Mucosa of gallbladder (tissue), 1 donor: ENCODE results near the gene USP15. TPM values are rescaled to one million over a fixed set of nuclear protein-coding genes. Genes with fewer than 3 reads are reported as not detected.

Experiments
- DNase-seq: peaks from one replicate; pipeline ENCODE4 v3.0.0-alpha.2; 2020; ENCODE audit warnings: low spot score
- total RNA-seq: library from RNA; stranded (reverse); gene quantifications from one replicate; pipeline ENCODE4 v1.2.1, GENCODE V29; 2021
- donor health status: DM: no; HTN: no; CAD: no.

The USP15 gene
- total RNA-seq = 35.7 TPM

DNA sequence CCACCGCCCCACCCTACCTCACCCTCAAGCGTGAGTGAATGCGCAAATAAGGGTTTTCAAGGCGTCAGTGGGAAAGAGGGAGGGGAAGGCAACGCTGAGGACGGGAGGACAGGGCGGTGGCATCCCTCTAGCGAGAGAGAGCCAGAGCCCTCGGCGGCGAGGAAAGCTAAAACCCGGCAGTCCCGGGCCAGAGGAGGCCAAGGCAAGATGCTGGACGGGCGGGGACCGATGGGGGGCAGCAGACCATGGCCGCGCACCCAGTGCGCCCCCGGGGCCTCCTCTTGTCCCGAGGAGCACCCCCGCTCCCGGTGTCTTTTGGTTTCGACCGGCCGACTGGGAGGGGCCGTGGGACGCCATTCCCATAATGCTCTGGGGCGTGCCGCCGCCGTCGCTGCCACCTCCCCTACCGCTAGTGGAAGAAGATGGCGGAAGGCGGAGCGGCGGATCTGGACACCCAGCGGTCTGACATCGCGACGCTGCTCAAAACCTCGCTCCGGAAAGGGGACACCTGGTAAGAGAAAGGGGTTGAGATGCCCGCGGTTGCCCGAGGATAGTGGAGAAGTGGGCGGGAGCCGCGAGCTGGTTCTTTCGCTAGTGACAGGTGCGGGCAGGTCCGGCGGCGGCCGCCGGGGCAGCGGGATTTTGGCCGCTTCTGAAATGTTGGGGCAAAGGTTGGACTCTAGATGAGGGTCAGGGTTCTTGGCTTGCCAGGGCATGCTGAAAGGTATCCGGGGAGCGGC lies at the start of gene USP15:
Gene USP15, plus strand, starts transcription at position 412 of the 740 bp plus-strand sequence. Its CDS starts 11 bp downstream, at position 423.
- peak; percentile 97 for DNase-seq

DNA sequence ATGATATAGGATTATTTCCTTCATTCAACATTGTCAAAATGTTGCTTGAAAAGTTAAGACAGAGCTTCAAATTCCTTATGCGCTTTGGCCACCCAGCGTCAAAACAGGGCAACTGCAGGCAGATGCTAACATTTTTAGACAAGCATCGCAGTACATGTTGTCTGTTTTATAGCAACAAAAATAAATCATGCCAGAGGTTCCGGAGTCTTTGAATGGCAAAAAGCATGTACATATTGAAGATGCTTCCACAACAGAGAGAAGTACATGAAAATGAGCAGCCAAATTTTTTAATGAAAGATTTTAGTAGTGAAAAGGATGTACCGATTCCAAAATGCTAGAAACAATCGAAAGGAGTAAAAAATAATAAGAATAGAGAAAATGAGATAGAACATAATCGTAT lies 49.8 kb upstream of the USP15 start:
- peak; percentile 33 for DNase-seq

DNA sequence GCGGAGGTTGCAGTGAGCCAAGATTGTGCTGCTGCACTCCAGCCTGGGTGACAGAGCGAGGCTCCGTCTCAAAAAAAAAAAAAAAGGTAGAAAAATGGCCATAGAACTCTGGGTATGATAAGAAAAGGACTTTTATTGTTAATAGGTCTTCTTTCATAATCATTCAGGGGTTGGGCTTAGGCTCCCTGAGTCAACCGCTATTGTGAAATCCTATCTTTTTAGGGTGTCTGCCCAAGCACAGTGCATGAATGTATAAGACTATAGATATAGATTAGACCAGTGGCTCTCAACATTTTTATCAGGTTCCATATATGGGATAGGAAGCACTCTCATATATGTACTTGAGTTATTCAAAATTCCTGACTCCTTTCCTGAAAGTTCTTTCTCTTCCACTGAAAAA lies 48.7 kb upstream of the USP15 start:
- no peak for DNase-seq

DNA sequence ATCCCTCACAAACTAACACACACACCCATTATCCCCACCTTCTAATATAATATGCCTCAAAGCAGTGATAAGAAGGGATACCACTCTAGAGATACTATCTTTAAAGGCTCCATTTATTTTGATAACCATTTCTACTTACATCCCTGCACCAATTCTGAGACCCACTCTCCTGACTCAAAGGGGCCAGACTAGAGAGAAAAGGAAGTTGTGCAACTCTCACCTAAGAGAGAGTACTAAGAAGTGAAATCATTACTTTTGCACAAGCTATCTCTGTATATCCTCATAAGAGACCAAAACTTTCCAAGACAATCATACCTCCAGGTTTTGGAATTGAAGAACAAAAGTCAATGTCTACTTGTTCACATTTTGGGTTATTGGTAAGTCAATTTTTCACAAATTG lies 45.4 kb upstream of the USP15 start:
- DNase-seq = no peak

DNA sequence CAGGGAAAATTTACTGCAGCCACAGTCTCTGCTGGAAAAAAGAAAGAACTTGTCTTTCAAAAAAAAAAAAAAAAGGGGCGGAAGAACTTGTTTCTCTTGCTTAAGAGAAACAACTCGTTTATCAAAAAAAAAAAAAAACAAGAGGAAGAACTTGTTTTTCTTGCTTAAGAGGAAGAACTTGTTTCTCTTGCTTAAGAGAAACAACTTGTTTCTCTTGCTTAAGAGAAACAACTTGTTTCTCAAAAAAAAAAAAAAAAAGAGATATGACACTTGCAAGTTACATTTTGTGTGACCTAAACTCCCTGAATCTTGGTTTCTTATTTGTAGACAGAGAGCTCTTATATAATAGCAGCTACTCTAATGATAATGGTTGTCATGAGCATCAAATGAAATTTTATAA lies 44.7 kb upstream of the USP15 start:
- DNase-seq = no peak

DNA sequence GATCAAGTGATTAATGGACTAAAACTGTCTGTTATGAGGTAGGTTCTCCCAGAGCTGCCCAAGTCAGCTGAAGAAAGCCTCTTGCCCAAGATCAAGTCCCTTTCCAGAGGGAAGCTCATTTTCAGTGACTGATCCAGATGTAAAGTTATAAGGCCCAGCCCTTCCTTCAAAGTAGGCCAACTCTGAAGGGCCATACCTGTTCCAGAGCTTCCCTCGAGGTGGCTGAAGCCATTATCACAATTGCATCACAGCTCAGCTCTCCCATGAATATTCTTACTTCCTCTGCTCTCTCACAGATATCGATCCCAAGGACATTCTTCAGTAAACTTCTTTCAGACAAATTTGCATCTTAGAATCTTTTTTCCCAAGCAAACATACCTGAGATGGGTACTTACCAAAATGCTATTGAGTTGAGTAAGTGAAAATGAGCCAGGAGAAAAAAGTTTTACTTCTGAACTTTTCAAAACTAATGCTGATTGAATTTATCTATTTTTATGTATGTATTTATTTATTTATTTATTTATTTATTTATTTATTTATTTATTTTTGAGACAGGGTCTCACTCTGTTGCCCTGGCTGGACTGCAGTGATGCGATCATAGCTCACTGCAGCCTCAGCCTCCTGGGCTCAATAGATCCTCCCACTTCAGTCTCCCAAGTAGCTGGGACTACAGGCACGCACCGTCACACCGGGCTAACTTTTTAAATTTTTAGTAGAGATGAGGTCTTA lies 42.6 kb upstream of the USP15 start:
- no peak for DNase-seq

DNA sequence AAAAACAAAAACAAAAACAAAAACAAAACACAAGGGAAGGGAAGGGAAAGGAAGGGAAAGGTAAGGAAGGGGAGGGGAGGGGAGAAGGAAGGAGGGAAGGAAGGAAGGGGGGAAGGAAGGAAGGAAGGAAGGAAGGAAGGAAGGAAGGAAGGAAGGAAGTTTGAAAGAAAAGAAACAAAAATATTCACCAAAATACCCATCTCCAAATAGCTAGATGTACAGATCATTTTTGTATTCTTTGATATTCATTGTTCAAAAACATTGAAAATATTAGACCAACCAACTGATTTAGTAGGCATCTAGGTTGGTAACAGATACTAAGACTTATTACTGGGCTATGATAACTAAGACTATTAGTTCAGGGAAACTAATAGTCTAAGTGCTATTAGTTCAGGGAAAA lies 39.1 kb upstream of the USP15 start:
- no peak for DNase-seq

DNA sequence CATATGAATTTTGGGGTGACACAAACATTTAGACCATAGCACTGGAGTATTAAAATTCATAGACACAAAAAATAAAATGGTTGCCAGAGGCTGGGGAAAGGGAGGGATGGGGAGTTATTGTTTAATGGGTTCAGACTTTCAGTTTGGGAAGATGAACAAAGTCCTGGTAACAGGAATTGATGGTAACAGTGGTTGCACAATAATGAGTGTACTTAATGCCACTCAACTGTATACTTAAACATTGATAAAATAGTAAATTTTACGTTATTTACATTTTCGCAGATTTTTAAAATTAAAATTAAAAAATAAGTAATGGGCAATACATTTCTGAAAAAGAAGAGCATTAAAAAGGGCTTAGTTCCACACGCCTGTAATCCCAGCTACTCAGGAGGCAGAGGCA lies 35.6 kb upstream of the USP15 start:
- no peak for DNase-seq

DNA sequence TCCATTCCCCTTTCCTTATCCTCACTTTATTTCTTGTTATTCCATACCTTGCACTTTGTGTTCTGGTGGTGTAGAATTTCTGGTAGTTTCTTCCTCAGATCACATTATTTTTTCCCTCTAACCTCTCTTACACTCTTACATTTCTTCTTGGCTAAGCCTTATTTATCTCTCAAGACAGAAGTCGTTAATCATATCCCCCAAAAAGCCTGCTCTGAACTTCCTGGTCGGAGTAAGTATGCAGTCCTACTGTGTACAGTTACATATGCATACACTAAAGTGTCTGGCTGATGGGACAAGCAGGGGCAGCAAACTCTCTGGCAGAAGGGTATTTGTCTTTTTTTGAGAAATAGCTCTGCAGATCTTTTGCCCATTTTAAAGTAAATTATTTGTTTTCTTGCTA lies 33.1 kb upstream of the USP15 start:
- no peak for DNase-seq

DNA sequence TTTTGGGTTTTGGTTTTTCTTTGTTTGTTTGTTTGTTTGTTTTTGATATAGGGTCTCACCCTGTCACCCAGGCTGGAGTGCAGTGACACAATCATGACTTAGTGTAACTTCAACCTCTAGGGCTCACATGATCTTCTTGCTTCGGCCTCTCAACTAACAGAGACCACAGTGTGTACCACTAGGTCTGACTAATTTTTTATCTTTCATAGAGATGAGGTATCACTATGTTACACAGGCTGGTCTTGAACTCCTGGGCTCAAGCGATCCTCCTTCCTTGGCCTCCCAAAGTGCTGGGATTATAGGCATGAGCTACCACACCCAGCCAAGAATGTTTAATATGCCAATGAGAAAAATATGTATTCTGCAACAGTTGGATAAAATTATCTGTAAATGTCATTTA lies 29.6 kb upstream of the USP15 start:
- DNase-seq = no peak

DNA sequence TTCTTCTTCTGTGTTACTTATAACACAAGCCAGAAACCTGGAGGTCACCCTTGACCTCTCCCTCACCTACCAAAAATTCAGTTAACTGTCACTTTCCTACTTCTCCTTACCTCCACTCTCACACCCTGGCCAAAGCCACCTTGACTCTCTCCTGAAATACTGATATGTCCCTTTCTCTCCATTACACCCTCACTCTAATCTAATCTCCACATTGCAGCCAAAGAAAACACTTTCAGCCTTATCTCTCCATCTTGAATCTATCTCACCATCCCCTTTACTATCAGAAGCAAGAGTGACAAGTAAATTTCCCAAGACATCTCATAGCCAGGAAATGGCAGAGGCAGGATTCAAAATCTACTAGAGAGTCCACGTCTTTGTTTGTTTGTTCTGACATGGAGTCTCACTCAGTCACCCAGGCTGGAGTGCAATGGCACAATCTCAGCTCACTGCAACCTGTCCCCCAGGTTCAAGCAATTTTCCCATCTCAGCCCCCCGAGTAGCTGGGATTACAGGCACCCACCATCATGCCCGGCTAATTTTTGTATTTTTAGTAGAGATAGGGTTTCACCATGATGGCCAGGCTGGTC lies 28.0 kb upstream of the USP15 start:
- DNase-seq = no peak

DNA sequence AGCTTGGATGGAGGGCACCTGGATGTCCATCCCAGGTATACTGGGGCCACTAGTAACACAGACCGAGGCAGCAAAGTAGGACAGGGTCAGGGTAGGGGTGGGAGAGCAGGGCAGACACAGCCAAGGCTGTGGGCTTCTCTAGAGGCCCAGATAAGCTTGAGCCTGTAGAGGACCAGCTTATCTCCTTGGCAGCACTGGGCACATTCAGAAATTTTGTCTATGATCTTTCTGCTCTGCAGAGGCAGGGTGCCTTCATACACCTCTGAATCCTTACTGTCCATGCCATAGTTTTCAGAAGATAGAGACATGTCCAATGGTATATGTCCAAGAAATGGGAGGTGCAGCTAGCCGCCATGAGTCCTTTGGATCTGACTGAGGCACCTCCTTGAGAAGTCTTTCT lies 26.4 kb upstream of the USP15 start:
- DNase-seq = no peak

DNA sequence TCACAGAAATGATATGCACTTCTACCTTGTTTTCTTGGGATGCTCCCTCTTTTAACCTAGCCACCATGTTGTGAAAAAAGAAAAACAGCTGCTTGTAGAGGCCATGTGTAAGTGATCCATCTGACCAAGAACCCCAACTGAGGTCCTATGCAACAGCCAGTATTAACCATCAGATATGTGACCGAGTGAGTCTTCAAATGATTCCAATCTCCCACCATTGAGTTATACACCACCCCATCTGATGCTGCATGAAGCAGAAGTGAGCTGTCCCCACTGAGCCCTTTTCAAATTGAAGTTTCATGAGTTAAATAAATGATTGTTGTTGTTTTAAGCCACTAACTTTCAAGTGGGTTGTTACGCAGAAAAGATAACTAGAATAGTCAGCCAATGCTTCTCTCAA lies 20.6 kb upstream of the USP15 start:
- DNase-seq = no peak

DNA sequence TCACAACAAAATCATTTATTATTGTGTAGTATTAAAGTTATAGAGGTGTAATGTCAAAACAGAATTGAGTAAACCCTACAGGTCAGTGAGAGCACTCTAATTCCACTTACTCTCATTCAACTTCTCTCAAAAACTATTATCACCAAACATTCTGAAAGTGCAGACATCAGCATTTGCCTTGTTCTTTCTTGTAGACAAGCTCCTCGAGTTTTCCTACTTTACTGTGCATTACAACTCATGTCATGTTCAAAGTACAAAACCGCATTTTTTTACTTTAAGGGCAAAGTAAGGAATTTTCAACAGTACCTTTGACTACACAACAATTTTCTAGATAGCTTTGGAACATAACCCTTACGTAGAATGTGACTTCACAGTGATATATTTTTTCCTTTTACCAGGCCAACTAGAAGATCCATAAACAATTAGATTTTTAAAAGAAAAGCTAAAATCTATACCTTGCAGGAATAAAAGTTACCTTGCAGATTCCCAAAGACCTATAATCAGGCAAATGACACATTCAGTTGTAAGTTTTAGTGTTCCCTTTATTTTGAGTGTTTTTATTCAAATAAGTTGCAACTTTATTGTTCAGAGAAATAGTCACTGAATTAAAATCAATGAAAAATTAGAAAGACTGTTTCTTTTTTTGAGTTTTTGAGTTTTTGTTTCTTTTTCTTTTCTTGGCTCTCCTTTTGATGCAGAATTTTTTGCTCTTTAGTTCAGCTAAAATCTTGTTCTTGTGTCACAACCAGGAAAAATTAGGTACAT lies 12.7 kb upstream of the USP15 start:
- DNase-seq = no peak

DNA sequence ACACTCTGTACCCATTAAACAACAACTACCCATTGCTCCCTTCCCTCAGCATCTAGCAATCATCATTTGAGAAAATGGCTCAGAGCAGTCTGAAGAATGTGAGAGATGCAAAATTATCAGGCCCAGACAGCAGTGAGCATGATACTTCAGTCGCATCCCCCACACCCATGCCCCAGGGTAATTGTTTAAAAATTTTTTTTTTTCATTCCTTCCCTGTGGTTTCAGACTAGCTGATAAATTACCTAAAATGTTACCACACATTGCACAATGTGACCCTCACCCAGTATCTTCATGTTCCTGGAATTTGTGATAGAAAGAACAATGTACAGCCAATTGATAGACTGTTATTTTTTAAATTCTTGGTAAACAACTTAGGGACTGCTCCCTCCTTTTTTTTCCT lies 11.3 kb upstream of the USP15 start:
- no peak for DNase-seq

DNA sequence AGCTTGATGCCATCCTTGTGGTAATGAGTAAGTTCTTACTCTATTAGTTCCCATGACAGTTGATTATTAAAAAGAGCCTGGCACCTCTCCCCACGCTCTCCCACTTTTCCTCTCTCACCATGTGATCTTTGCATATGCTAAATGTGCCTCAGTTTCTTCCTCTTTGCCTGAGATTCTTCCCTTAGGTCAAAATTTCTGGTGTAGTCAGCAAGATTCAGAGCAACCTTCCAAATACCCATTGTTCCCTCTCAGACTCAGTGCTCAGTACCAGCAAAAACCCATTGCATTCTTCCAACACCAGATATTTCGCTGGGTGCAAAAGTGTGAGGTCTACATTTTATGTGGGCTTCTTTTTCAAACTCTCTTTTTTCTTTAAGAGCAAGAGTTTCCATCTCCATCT lies 10.8 kb upstream of the USP15 start:
- no peak for DNase-seq

DNA sequence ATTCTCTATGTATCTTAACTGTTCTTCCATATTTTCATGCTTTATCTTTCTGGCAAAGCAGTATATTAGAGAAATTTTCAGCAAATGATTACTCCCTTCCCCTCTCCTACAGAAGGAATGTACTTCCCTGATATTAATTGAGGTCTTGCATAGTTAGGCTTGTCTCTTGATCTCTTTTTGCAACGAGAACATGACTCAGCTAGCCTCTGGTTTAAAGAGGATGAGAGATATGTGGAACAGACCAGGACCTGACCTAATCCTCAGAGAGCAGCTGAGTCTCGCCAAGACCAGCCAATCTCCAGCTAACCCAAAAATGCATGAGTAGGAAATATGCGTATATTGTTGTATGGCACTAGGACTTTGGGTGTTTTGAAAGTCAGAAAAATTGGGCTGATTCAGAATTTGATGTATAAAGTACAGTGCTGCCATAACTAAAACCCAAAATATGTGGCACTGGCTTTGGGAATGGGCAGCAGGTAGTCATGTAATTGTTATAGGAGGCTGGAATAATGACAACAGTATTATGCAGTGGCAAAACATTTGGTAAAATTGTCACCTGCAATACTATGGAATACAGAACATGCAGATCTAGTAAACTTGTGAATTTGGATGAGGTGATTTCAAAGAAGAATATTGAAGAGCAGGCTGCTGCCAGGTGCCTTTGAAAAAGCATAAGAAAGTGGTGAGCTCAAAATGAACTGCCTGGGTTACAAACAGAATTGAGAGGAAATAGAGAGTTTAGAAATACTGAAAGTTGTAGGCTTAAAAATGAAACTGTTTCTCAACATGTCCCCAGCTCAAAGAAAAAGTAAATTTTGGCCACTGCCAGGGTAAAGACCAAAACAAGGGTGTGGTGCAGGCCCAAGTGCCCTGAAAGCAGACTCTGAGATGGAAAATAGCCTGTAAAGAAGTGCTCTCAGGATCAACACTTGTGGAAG lies 9.3 kb upstream of the USP15 start:
- no peak for DNase-seq

DNA sequence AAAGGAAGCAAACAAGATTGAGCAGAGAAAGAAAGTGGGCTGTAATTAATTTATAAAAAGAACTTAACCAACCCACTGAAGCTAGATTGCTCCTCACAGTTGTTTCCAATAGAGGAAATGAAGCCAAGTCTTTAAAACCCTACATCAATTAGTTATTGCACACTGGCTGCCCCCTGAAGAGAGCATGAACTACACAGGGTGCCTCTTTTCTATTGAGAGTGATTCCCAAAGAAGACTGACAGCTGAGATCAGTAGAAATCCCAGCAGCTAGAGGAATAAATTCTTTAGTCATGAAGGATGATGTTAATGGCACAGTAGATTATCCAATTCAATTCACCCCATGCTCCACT lies 8.6 kb upstream of the USP15 start:
- DNase-seq = no peak

DNA sequence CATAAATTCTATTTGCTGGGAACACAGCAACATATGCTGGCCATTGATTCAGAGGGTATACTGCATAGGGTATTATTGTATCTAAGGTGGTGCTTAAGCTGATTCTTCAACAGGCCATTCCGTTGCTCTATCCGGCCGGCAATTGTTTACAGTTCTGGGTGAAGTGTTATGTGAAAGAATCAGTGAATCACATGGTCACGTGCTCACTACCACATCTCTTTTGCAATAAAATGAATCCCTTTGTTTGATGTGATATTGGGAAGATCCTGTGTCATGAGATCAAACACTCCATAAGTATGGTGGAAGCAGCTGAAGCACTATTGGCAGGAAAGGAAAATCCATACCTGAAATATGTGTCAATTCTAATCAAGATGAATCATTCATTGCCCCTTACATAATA lies 7.6 kb upstream of the USP15 start:
- DNase-seq = no peak

DNA sequence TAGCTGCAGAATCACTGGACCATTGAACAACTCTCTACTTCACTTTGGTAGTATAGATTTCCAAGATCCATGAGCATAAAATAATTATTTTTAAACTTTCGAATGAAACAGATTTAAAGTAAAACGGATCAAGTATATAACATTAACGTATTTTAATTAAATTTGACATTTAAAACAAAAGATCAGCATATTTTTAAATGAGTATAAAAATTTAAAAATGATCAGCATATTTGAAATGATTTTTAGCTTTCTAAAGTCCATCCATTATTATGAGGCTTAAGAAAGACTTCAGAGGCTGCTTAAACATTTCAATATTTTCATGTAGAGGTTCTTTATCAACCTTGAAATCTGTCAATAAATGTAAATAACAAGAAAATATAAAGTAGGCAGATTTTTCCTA lies 5.2 kb upstream of the USP15 start:
- DNase-seq = no peak

DNA sequence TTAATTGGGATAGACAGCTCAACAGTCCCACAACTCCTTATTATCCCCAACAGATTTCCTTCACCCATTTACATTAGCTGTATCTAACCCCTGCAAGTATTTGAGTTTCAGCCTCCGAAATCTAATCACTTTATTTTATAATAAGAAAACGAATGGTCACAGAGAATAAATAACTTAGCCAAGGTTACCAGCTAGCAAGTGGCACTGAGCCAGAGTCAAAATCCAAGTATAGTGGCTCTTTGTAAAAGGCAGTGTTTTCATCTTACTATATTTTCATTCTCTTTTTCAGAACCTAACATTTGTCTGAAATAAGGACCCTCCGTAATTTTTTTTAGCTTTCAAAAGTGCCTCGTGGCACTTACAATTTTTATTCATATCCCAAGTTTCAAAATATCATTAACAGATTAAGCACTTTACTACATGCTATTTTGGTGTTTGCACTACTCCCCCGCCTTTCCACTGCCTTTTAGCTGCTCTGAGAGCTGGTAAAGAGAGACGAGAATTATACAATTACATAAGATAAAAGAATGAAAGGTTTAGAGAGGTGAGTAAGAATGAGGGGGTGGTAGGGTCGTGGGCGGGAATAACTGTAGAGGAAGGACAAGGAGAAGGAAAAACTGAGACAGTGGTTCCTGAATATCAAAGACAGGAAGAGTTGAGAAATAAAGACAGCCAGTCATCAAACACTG lies 3.7 kb upstream of the USP15 start:
- DNase-seq = no peak
